ENCODE results near the gene ELF1.
"Not testable (repeated sequence)": the region's sequence is repeated elsewhere in the genome, so short reads cannot be mapped to it uniquely, and the experiment has no call there.

Gene ELF1

DNA sequence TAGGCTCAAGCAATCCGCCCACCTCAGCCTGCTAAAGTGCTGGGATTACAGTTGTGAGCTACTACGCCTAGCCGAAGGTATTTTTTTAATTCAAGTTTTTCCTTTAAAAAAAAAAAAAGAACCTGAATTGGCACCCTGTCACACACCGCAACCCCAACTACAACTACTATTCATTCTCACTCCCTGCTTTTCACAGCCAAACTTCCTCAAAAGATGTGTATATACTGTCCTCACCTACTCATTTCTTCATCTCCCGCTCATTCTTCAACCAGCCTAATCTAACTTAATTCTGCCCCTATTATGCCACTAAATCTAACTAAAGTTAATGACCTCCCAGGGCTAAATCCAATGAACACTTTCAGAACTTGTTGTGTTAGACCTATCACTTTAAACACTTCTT, 29.5 kb upstream of the ELF1 start:
- TF ChIP-seq, protein P1, sequence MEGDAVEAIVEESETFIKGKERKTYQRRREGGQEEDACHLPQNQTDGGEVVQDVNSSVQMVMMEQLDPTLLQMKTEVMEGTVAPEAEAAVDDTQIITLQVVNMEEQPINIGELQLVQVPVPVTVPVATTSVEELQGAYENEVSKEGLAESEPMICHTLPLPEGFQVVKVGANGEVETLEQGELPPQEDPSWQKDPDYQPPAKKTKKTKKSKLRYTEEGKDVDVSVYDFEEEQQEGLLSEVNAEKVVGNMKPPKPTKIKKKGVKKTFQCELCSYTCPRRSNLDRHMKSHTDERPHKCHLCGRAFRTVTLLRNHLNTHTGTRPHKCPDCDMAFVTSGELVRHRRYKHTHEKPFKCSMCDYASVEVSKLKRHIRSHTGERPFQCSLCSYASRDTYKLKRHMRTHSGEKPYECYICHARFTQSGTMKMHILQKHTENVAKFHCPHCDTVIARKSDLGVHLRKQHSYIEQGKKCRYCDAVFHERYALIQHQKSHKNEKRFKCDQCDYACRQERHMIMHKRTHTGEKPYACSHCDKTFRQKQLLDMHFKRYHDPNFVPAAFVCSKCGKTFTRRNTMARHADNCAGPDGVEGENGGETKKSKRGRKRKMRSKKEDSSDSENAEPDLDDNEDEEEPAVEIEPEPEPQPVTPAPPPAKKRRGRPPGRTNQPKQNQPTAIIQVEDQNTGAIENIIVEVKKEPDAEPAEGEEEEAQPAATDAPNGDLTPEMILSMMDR (IDR thresholded peaks at IDR 0.05): no peak
- Histone ChIP-seq H3K4me3 (ENCODE audit: low read depth, low read length) (no peak overlapping the region), H2AFZ (no peak overlapping the region), H3K79me2 (peaks cover 57% of the 10 kb centered on the region), H3K9me3 (ENCODE audit: control insufficient read depth, low read length) (no peaks in the 10 kb centered on the region), H3K27me3 (ENCODE audit: control insufficient read depth, insufficient read depth, low read length) (no peaks in the 10 kb centered on the region), H3K36me3 (ENCODE audit: control insufficient read depth, insufficient read depth, low read length) (no peaks in the 10 kb centered on the region), H3K9ac (no peak overlapping the region), H3K4me2 (ENCODE audit: low read length) (no peak overlapping the region), H3K4me1 (no peaks in the 10 kb centered on the region), H3K27ac (no peak overlapping the region)

DNA sequence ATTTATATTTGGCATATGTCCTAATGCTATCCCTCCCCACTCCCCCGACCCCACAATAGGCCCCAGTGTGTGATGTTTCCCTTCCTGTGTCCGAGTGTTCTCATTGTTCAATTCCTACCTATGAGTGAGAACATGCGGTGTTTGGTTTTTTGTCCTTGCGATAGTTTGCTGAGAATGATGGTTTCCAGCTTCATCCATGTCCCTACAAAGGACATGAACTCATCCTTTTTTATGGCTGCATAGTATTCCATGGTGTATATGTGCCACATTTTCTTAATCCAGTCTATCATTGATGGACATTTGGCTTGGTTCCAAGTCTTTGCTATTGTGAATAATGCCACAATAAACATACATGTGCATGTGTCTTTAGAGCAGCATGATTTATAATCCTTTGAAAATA, 23.3 kb upstream of the ELF1 start:
- not testable (repeated sequence) for H3K4me1 ChIP-seq

DNA sequence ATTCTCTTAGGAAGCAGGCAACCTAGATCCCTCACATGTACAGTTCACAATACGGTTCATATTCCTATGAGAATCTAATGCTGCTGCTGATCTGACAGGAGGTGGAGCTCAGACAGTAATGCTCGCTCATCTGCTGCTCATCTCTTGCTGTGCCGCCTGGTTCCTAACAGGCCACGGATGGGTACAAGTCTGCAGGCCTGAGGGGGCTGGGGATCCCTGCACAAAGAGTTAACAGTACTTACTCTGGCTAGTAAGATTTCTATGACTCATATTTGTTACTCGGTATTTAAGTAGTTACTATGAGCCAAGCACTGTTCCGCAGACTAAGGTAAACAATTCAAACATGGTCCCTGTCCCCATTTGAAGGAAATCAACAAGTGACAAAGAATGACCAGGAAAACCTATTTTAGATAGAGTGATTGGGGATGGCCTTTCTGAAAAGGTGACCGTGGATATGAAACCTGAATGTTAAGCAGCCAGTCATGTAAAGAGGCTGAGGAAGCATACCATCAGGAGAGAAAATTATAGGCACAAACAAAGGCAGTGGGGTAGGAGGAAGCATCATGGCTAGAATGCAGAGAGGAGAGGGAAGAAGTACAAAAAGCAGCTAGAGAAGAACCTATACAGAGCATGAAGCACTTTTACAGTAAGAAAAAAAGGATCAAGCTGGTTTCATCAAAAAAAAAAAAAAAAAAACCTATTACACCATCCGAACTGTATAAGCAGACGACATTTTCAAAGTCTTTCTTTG, 21.6 kb upstream of the ELF1 start:
- Histone ChIP-seq H3K4me1 (no peaks in the 10 kb centered on the region), H3K79me2 (peaks cover 7% of the 10 kb centered on the region), H2AFZ (no peak overlapping the region), H3K9me3 (ENCODE audit: control insufficient read depth, low read length) (no peaks in the 10 kb centered on the region), H3K27me3 (ENCODE audit: control insufficient read depth, insufficient read depth, low read length) (no peaks in the 10 kb centered on the region), H3K9ac (no peak overlapping the region), H3K36me3 (ENCODE audit: control insufficient read depth, insufficient read depth, low read length) (no peaks in the 10 kb centered on the region), H3K27ac (no peak overlapping the region), H3K4me2 (ENCODE audit: low read length) (no peak overlapping the region), H3K4me3 (ENCODE audit: low read depth, low read length) (no peak overlapping the region)
- TF ChIP-seq, protein P1 (IDR thresholded peaks at IDR 0.05): no peak

More for the DNA sequence above, 23.3 kb upstream of the ELF1 start:
- not testable (repeated sequence) for H3K36me3 ChIP-seq (ENCODE audit: control insufficient read depth, insufficient read depth, low read length); H2AFZ ChIP-seq; H3K4me2 ChIP-seq (ENCODE audit: low read length); H3K27ac ChIP-seq; H3K27me3 ChIP-seq (ENCODE audit: control insufficient read depth, insufficient read depth, low read length); H3K9me3 ChIP-seq (ENCODE audit: control insufficient read depth, low read length); H3K4me3 ChIP-seq (ENCODE audit: low read depth, low read length); H3K9ac ChIP-seq
- peaks cover 13% of the 10 kb centered on the region for H3K79me2 ChIP-seq

DNA sequence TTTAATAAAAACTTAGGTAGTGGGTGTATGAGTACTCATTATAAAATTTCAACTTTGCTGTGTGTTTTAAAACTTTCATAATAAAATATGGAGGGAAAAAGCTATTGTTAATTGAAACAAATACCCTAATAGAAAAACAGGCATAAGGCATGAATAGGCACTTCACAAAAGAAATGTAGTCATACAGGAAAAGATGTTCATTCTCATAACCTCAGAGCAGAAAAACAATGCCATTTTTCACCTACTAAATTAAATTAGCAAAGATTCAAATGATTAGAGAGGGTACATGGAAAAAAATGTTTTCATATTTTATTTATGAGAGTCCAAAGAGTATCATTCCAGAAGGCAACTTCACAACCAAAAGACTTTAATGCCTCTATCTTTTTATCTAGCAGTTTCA, 20.6 kb upstream of the ELF1 start:
- no peaks in the 10 kb centered on the region for H3K36me3 ChIP-seq (ENCODE audit: control insufficient read depth, insufficient read depth, low read length)
- no peaks in the 10 kb centered on the region for H3K9me3 ChIP-seq (ENCODE audit: control insufficient read depth, low read length)
- no peaks in the 10 kb centered on the region for H3K27me3 ChIP-seq (ENCODE audit: control insufficient read depth, insufficient read depth, low read length)
- TF ChIP-seq, protein P1 (IDR thresholded peaks at IDR 0.05): no peak
- H2AFZ ChIP-seq: no peak overlapping the region
- peaks cover 7% of the 10 kb centered on the region for H3K79me2 ChIP-seq
- H3K9ac ChIP-seq: no peak overlapping the region
- no peak overlapping the region for H3K4me3 ChIP-seq (ENCODE audit: low read depth, low read length)
- no peak overlapping the region for H3K4me2 ChIP-seq (ENCODE audit: low read length)
- H3K27ac ChIP-seq: no peak overlapping the region
- H3K4me1 ChIP-seq: no peaks in the 10 kb centered on the region

DNA sequence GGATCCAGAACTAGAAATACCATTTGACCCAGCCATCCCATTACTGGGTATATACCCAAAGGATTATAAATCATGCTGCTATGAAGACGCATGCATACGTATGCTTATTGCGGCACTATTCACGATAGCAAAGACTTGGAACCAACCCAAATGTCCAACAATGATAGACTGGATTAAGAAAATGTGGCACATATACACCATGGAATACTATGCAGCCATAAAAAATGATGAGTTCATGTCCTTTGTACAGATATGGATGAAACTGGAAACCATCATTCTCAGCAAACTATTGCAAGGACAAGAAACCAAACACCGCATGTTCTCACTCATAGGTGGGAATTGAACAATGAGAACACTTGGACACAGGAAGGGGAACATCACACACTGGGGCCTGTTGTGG, 17.4 kb upstream of the ELF1 start:
- H3K9ac ChIP-seq; H3K27me3 ChIP-seq (ENCODE audit: control insufficient read depth, insufficient read depth, low read length); H3K27ac ChIP-seq; H3K9me3 ChIP-seq (ENCODE audit: control insufficient read depth, low read length); H3K4me3 ChIP-seq (ENCODE audit: low read depth, low read length); H3K79me2 ChIP-seq; H3K4me2 ChIP-seq (ENCODE audit: low read length); H3K36me3 ChIP-seq (ENCODE audit: control insufficient read depth, insufficient read depth, low read length); H2AFZ ChIP-seq; H3K4me1 ChIP-seq: not testable (repeated sequence)

DNA sequence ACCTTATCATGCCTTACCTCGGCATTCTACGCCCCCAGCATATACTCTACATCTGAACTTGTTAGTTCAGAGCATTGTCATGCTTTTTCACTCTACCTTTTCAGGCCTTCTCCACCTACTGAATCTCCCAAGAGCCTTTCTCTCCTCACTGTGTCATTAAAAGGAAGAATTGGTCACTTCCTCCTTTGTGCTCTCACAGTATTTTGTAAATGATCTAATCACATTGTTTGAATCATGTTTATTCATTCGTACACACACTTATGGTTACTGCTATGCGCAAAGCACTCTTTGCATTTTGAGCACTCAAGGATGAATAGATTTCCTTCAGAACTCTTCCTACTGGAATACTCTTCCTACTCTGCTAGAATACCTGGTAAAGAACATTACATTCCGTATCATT, 15.8 kb upstream of the ELF1 start:
- Histone ChIP-seq H3K4me2 (ENCODE audit: low read length) (no peak overlapping the region), H3K9me3 (ENCODE audit: control insufficient read depth, low read length) (no peaks in the 10 kb centered on the region), H3K27me3 (ENCODE audit: control insufficient read depth, insufficient read depth, low read length) (no peaks in the 10 kb centered on the region), H3K4me1 (no peaks in the 10 kb centered on the region), H2AFZ (no peak overlapping the region), H3K9ac (no peak overlapping the region), H3K4me3 (ENCODE audit: low read depth, low read length) (no peak overlapping the region), H3K79me2 (peaks cover 7% of the 10 kb centered on the region), H3K36me3 (ENCODE audit: control insufficient read depth, insufficient read depth, low read length) (no peaks in the 10 kb centered on the region), H3K27ac (no peak overlapping the region)
- TF ChIP-seq, protein P1 (IDR thresholded peaks at IDR 0.05): no peak

All from parathyroid adenoma (tissue), 2 donors.